IPS DF 6.9 (cell line): ENCODE measurements around the gene CEP131.

Experiments
- DNase-seq: peaks from one replicate; pipeline ENCODE4 v3.0.0-alpha.2; 2013; ENCODE audit warnings: low read depth, low spot score
- H3K27ac ChIP-seq: one replicate; pipeline ENCODE4 v1.5.1; 2013; ENCODE audit warnings: low read length, control low read depth
- H3K27me3 ChIP-seq: 2 replicates; pipeline ENCODE4 v1.6.1; 2013; ENCODE audit warnings: mild to moderate bottlenecking, low read length; ENCODE audit not compliant: control insufficient read depth, insufficient read depth
- H3K36me3 ChIP-seq: 2 replicates; pipeline ENCODE4 v1.6.1; 2013; ENCODE audit warnings: low read length; ENCODE audit not compliant: control insufficient read depth, insufficient read depth
- H3K4me1 ChIP-seq: 2 replicates; pipeline ENCODE4 v1.6.1; 2013; ENCODE audit warnings: low read length; ENCODE audit not compliant: control insufficient read depth, insufficient read depth
- H3K4me3 ChIP-seq: 2 replicates; pipeline ENCODE4 v1.5.1; 2013; ENCODE audit warnings: mild to moderate bottlenecking, low read length
- H3K9me3 ChIP-seq: 2 replicates; pipeline ENCODE4 v1.6.1; 2013; ENCODE audit warnings: low read length, inconsistent platforms; ENCODE audit not compliant: control insufficient read depth, insufficient read depth
- WGBS: extraction: QIAGEN DNeasy Blood & Tissue Kit; methylation state at CpG from one replicate; pipeline ENCODE4 v1.1.7; 2013; ENCODE audit warnings: mixed read lengths, missing lambda C conversion rate; ENCODE audit not compliant: insufficient read length, insufficient coverage; 5-methylcytosine and 5-hydroxymethylcytosine counted together

CEP131 gene

DNA sequence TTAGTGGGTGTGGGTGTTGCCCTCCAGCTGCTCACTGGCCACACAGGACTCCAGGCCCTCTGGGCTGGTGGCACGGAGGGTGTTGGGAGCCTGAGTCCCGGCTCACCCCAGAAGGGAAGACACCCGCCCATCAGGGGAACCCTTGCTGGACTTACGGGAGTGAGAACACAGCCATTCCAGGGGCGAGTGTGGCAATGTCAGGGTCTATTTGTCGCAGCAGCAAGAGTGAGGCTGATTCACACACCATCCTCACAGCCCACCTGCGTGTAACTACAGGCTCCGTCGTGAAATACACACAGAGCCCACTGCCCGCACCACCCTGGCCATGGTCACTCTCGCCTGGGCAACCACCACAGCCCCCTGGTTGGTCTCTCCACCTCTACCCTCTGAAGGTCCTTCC lies 39.0 kb downstream of the CEP131 start:
- Histone ChIP-seq H3K9me3 (no peaks in the 10 kb centered on the region), H3K27me3 (no peaks in the 10 kb centered on the region), H3K4me3 (no peak overlapping the region), H3K4me1 (no peaks in the 10 kb centered on the region), H3K36me3 (no peaks in the 10 kb centered on the region), H3K27ac (no peak overlapping the region)
- no CpG with 5 or more reads among the region's 11 CpGs for WGBS
- no peak for DNase-seq

DNA sequence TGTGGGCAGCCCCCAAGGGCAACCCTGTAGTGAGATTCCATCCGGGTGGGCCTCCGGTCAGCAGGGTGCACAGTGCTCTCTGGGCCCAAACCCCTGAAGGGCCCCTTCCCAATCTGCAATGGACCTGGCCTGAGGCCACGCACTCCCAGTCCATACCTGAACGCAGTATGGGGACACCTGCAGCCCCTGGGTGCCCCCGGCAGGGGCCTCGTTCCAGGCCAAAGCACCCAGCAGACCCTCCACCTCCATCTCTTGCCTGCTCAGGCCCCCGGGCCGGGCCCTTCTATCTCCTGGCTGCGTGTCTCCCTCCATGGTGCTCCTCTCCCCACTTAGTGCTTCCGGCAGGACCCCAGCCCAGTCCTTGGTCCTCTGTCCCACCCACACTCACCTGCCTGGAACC lies 39.4 kb downstream of the CEP131 start:
- no CpG with 5 or more reads among the region's 10 CpGs for WGBS
- Histone ChIP-seq H3K27ac (no peak overlapping the region), H3K4me1 (no peaks in the 10 kb centered on the region), H3K4me3 (no peak overlapping the region), H3K9me3 (no peaks in the 10 kb centered on the region), H3K36me3 (no peaks in the 10 kb centered on the region), H3K27me3 (no peaks in the 10 kb centered on the region)
- DNase-seq = no peak

DNA sequence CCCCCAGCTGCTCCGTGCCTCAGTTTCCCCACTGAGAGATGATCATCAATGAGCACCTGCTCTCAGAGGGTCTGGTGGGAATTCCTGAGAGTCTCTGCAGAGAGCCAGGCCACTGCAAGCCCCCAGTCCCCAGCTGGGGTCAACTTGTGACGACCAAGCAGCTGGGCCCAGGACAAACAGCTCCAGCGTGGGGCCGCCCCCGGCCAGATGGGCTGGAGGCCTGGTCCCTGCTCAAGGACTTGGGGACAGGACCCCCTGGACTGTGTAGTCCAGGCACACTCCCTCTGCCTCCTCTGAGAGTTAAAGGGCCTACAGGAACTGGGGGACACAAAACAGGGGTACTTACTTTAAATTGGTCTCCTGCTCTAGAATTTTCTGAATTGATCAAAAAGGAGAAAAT lies 40.2 kb downstream of the CEP131 start:
- no peaks in the 10 kb centered on the region for H3K27me3 ChIP-seq
- H3K27ac ChIP-seq = no peak overlapping the region
- WGBS = no CpG with 5 or more reads among the region's 5 CpGs
- no peaks in the 10 kb centered on the region for H3K9me3 ChIP-seq
- no peaks in the 10 kb centered on the region for H3K36me3 ChIP-seq
- DNase-seq = no peak
- H3K4me3 ChIP-seq = no peak overlapping the region
- H3K4me1 ChIP-seq = no peaks in the 10 kb centered on the region

DNA sequence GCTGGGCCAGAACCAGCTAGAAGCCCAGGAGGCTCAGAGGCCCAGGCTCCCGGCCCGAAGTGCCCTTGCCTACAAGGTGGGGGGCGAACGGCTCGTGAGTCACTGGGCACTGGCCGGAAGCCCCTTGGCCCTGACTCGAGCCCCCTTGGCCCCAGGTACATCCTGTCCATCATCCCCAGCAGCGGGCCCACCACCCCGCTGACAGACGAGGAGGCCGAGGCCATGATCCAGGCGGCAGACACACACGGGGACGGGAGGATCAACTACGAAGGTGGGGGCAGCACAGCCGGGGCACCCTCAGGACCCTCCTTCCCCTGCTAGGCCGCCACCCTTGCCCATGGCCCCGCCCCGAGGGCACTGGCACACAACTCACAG lies 41.0 kb downstream of the CEP131 start:
- Histone ChIP-seq H3K9me3 (no peaks in the 10 kb centered on the region), H3K27ac (no peak overlapping the region)

DNA sequence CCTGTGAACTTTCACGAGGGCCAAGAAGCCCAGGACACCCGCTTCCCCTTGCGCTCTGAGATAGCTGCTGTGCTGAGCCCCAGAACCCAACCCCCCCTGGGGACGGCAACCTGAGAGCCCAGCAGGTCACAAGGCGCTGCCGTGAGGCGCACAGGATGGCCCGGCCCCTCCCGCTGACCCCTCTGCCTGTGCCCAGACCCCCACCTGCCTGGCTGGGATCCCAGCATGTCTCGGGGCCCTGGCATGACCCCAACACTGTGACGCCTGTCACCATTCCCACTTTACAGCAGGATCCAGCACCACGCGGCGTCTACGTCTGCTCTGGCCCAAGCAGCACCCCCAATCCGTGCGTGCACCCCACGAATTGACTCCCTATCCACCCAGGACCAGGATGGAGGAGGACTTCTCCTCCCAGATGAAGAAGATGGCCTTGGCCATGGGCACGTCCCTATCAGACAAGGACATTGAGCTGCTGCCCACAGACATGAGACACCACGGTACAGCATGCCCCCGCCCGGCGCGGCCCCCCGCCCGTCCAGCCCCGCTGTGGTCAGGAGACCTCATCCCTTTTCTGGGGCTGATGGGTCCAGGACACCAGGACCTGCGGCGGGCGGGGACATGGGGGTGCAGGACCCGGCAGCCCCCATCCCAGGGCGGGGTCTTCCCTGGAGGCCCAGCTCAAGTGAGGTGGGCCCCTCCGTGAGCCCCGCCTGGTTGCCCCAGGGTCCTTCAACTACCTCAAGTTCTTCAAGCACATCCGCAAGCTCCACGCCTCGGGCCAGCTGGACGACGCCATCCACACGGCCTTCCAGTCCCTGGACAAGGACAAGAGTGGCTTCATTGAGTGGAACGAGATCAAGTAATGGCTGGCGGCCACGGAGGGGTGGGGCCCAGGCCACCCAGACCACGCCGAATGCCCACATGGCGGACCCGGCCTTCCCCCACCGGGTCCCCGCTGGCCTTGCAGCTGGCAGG lies 41.6 kb downstream of the CEP131 start:
- H3K27ac ChIP-seq = no peak overlapping the region
- WGBS = no CpG with 5 or more reads among the region's 49 CpGs

More for the DNA sequence above, 41.0 kb downstream of the CEP131 start:
- H3K4me3 ChIP-seq = no peak overlapping the region
- no CpG with 5 or more reads among the region's 19 CpGs for WGBS
- H3K4me1 ChIP-seq = no peaks in the 10 kb centered on the region
- H3K36me3 ChIP-seq = no peaks in the 10 kb centered on the region
- no peaks in the 10 kb centered on the region for H3K27me3 ChIP-seq
- DNase-seq = no peak

DNA sequence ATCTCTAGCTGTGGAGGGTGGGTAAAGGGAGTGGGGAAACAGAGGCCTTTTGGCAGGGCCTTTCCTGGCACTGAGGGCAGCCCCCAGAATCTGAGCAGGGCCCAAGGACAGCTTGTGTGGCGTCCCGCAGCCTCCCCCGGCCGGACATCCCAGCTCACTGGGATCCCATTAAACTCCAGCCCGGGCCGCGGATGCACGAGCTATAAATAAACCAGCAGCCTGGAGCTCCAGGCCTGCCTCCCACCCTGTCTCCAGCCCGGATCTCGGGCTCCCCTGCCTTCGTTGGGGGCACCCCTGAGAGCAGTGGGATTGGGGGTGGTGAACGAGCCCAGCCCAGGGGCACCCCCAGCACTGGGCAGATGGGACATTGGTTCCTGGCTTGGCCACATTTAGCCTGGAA lies 42.9 kb downstream of the CEP131 start:
- no peaks in the 10 kb centered on the region for H3K36me3 ChIP-seq
- WGBS = no CpG with 5 or more reads among the region's 12 CpGs
- H3K27ac ChIP-seq = no peak overlapping the region
- H3K9me3 ChIP-seq = no peaks in the 10 kb centered on the region
- no peaks in the 10 kb centered on the region for H3K27me3 ChIP-seq
- no peak for DNase-seq
- no peaks in the 10 kb centered on the region for H3K4me1 ChIP-seq
- H3K4me3 ChIP-seq = no peak overlapping the region

More for the DNA sequence above, 41.6 kb downstream of the CEP131 start:
- Histone ChIP-seq H3K36me3 (no peaks in the 10 kb centered on the region), H3K27me3 (no peaks in the 10 kb centered on the region), H3K9me3 (no peaks in the 10 kb centered on the region), H3K4me3 (no peak overlapping the region), H3K4me1 (no peaks in the 10 kb centered on the region)
- DNase-seq = no peak

DNA sequence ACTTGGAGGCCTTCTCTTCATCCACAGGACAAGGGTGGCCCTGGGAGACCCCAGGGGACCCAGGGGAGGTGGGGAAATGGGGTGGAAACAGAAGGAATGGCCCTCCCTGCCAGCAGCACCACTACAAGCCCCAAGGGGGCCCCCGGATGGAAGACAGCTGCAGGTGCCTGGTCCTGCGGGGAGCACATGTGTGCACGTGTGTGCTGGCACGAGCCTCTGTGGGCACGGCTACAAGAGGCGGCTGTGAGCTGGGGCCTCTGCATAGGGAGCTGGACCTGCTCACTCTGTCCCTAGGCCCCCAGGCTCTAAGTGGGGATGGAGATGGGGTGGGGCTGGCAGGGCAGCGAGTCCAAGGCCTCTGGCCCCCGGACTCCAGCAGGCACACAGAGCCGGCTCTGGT lies 43.5 kb downstream of the CEP131 start:
- Histone ChIP-seq H3K27ac (no peak overlapping the region), H3K27me3 (no peaks in the 10 kb centered on the region), H3K9me3 (no peaks in the 10 kb centered on the region), H3K4me3 (no peak overlapping the region), H3K36me3 (no peaks in the 10 kb centered on the region), H3K4me1 (no peaks in the 10 kb centered on the region)
- WGBS = no CpG with 5 or more reads among the region's 9 CpGs
- no peak for DNase-seq

DNA sequence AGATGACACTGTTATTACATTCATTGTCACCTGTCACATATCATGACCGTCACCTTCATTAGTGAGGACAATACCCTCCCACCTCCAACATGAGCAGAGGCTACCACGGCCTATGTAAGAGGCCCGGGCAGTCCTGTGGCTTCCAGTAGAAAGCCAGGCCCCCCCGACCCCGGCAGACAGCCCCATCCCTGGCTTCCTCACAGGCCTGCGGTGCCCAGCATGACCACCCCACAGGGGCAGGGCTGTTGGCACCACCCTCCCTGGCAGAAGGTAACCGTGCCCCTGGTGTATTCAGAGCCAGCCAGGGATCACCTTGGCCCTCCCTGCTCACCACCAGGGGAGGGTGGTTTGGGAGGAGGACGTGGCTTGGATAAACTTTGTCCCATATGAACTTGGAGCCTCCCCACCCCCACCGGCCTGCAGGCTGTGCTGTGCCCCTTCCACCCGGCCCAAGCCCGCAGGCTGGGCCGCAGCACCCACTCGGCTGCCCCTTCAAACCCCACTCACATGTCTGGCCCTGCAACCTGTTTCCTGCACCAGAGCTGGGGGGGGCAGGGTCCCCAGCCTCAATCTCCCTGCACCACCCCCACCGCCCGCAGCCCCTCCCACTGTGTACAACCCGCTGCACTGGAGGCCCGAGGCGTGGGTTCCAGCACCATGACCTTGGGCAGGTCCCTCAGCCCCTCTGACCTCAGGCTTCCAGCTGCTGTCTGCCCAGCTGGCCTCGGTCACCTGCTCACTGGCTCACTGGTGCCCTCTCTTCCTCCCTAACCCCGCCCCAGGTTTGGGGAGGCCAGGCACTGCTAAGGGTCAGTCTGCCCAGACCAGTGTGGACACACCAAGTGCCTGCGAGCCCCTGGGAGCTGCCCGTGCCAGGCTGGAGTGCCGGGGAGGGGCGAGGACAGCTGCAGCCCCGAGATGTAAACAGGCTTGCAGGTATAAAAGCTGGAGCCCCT lies 44.4 kb downstream of the CEP131 start:
- H3K27me3 ChIP-seq = no peaks in the 10 kb centered on the region
- H3K4me3 ChIP-seq = no peak overlapping the region
- WGBS = no CpG with 5 or more reads among the region's 25 CpGs
- no peak for DNase-seq
- no peaks in the 10 kb centered on the region for H3K36me3 ChIP-seq
- H3K27ac ChIP-seq = no peak overlapping the region
- H3K9me3 ChIP-seq = no peaks in the 10 kb centered on the region
- no peaks in the 10 kb centered on the region for H3K4me1 ChIP-seq

DNA sequence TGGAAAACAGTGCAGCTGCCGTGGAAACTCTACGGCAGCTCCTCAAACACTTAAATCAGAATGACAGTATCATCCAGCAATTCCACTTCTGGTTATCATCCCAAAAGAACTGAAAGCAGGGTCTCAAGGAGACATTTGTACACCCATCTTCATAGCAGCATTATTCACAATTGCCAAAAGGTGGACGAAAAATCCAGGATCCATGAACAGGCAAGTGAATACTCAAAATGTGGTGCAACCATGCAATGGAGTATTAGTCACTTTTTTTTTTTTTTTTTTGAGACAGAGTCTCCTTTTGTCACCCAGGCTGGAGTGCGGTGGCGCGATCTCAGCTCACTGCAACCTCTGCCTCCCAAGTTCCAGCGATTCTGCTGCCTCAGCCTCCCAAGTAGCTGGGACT lies 46.1 kb downstream of the CEP131 start:
- Histone ChIP-seq H3K4me1 (no peaks in the 10 kb centered on the region), H3K36me3 (no peaks in the 10 kb centered on the region), H3K4me3 (no peak overlapping the region), H3K27ac (no peak overlapping the region), H3K27me3 (no peaks in the 10 kb centered on the region), H3K9me3 (no peaks in the 10 kb centered on the region)
- DNase-seq = no peak
- WGBS = no CpG with 5 or more reads among the region's 7 CpGs

DNA sequence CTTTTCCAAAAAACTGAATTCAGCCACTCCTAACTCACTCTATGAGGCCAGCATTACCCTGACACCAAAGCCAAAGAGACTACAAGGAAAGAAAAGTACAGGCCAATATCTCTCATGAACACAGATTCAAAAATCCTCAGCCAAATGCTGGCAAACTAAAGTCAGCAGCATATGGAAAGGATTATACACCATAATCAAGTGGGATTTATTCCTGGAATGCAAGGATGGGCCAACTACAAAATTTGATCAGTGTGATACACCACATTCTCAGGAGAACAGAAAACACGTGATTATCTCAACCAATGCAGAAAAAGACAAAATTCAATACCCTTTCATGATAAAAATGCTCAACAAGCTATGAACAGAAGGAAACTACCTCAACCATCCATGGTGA lies 49.0 kb downstream of the CEP131 start:
- Histone ChIP-seq H3K4me3 (no peak overlapping the region), H3K9me3 (no peaks in the 10 kb centered on the region), H3K27ac (no peak overlapping the region), H3K27me3 (no peaks in the 10 kb centered on the region), H3K4me1 (no peaks in the 10 kb centered on the region), H3K36me3 (no peaks in the 10 kb centered on the region)
- no CpG with 5 or more reads among the region's 1 CpG for WGBS
- no peak for DNase-seq
